Cerebellar nuclear complex (tissue), 1 donor: ENCODE results near the gene PIK3R2.
A peak's percentile ranks its signal among the peaks of the same experiment; 100 is the strongest.

Experiments
- DNase-seq, 2 experiments: peaks; one replicate each; lab custom pipeline; 2025; lab: John Stamatoyannopoulos, UW

The PIK3R2 gene

GRCh38 chr19:18123819-18124218, 29.1 kb upstream of the PIK3R2 start:
- no peak for DNase-seq

GRCh38 chr19:18126097-18126496, 26.9 kb upstream of the PIK3R2 start:
- no peak for DNase-seq

DNA sequence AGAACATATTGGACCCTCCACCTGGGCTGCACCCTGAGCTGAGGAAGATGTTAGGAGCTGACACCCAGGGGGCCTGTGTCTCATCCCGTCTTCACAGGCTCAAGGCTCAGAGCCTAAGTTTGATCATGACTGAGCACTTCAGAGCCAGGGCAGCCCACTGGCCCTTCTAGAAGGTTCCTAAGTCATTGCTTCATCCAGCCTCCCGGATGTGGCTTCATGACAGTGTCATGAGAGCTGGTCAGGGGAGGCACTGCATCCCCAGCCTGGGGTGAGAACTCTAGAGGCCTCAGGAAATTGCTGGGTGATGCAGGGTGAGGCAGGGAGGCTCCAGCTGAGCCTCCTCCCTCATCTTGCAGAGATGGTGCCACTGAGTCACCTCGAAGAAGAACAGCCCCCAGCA, 24.9 kb upstream of the PIK3R2 start:
- no peak for DNase-seq

DNA sequence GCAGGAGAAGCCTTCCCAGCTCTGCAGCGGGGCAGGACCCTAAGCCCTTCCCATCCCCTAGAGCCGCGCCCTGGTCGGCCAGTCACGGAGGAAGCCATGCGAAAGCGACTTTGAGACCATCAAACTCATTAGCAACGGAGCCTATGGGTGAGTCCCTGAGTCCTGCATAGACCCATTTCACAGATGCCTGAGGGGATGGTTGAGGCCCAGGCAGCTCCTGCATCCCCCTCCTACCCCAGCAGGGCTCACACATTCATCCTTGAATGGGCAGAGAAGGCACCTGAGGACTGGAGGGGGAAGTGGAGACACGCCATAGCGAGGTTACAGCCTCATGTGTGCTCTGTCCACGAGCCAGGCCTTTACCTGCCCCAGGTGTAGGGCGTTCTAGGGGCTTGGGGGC, 24.2 kb upstream of the PIK3R2 start:
- no peak for DNase-seq

DNA sequence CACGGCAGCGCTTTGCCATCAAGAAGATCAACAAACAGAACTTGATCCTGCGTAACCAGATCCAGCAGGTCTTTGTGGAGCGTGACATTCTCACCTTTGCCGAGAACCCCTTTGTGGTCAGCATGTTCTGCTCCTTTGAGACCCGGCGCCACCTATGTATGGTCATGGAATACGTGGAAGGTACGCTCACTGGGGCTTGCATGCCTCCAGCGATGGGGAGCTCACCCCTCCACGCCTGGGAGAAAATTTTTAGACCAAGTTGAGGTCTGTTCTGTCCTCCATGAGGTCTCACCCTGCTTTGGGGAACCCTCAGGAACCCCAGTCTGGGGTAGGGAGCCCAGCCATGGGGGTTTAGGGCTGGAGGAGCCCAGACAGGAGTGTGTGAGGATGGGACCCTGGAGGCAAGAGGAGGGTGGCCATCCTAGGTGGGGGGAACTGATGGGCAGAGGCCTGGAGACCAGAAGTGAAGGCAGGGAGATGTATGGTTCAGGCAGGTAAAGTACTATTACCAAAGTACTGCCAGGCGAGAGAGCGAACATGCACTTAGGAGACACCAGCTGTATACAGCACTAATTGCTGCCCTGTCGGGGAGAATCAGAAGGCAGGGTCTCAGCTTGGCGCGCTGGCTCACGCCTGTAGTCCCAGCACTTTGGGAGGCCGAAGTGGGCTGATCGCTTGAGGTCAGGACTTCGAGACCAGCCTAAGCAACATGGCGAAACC, 22.3 kb upstream of the PIK3R2 start:
- DNase-seq, result no peak

DNA sequence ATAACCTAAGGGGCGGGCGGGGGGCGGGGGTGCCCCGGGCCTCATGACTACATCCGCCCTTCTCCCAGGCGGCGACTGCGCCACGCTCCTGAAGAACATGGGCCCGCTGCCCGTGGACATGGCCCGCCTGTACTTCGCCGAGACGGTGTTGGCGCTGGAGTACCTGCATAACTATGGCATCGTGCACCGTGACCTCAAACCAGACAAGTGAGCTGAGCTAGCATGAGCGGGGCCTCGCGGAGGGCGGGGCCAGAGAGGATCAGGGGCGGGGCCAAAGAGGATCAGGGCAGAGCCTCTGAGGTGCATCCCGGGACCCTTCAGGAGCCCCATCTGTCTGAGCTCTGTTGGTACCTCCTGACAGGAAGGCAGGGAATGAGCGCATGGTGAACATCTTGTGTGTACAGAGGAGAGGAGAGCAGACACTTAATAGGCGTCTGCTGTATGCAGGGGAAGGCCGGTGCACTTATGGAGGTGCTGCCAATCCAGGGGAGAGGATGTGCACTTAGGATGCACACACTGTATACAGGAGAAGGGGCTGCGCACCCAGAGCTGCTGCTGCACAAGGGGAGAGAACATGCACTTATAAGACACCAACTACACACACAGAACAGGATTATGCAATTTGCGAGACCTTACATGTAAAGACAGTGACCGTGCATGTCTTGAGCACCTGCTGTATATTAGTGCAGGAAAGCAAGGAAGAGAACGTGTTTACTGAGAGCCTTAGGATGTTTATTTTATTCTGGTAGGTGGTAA, 20.9 kb upstream of the PIK3R2 start:
- DNase-seq, result no peak

GRCh38 chr19:18135712-18136584, 17.0 kb upstream of the PIK3R2 start:
- no peak for DNase-seq

DNA sequence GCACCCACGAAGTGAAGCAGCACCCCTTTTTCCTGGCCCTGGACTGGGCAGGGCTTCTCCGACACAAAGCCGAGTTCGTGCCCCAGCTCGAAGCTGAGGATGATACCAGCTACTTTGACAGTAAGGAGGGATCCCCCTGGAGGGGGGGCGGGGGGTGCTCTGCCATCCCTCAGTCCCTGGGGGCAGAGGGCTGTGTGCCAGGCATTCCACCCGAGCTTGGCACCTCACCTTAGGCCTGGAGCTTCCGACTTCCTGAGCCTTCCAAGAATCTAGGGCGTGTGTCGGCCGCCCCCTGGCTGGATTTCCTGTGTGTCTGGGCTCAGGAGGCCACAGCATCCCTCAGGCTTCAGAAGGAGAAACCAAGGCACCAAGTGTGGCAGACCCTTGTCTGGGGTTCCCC, 15.7 kb upstream of the PIK3R2 start:
- no peak for DNase-seq

- DNase-seq, result no peak
These were observed 15.2 kb upstream of the PIK3R2 start for GRCh38 chr19:18137657-18138339.

DNA sequence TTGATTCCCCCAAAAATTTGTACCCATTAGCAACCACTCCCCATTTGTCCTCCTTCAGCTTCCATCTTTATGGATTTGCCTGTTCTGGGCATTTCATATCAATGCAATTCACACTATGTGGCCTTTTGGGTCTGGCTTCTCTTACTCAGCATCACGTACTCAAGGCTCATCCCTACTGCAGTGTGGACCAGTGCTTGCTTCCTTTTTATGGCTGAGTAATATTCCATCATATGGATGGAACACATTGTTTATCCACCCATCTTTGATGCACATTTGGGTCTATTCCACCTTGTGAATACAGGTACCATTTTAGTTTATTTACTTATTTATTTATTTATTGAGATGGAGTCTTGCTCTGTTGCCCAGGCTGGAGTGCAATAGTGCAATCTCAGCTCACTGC, 12.5 kb upstream of the PIK3R2 start:
- DNase-seq, result no peak

DNA sequence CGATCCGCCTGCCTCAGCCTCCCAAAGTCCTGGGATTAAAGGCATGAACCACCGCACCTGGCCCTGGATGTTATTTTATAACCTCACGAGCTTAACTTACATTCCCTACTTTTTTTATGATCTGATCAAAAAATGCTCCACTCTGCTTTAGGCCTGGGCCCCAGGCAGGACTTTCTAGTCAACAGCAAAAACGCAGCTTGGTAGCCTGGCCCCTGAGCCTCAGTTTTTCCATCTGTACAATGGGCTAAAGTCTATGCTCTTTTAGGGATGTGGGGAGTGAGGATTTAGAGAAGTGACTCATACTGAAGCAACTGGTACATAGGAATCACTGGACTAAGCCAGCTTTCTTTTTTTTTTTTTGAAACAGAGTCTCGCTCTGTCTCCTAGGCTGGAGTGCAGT, 11.9 kb upstream of the PIK3R2 start:
- DNase-seq, result no peak

GRCh38 chr19:18143902-18144301, 9.1 kb upstream of the PIK3R2 start:
- DNase-seq, result no peak

GRCh38 chr19:18144361-18144760, 8.6 kb upstream of the PIK3R2 start:
- no peak for DNase-seq

GRCh38 chr19:18144906-18145305, 8.1 kb upstream of the PIK3R2 start:
- DNase-seq, result no peak

DNA sequence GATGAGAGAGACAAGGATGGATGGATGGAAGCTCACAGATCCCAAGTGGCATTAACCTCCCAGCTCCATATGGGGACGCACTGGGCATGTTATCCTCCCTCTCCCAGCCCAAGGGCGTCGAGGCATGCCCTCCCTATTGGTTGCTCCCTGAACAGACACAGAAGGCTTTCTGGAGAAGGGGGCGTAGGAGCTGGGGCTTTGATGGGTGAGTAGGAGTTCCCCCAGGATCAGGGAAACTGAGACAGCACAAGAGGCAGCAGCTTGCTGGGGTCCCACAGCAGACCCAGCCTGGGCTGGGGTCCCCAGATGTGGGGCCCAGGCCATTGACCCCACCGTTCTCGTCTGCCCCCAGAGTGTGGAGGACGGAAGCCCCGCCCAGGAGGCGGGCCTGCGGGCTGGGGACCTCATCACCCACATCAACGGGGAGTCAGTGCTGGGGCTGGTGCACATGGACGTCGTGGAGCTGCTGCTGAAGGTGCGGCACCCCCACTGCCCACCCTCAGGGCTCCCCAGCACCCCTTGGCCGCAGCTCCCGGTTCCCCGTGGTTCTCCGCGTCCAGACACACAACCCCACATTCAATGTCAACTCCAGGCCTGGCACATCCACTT, 7.5 kb upstream of the PIK3R2 start:
- DNase-seq, result no peak

DNA sequence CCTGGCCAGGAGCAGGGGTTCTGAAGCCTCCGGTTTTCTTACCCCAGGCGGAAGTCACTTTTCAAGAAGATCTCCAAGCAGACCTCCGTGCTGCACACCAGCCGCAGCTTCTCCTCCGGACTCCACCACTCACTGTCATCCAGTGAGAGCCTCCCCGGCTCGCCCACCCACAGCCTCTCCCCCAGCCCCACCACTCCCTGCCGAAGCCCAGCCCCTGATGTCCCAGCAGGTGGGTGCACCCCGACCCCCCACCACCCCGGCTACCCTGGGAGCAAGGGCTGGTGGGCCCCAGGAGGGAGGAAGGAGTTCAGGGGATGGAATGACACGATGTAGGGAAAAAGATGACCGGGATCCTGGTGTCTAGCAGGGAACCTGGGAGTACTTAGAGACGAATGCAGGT, 5.6 kb upstream of the PIK3R2 start:
- DNase-seq, result no peak

DNA sequence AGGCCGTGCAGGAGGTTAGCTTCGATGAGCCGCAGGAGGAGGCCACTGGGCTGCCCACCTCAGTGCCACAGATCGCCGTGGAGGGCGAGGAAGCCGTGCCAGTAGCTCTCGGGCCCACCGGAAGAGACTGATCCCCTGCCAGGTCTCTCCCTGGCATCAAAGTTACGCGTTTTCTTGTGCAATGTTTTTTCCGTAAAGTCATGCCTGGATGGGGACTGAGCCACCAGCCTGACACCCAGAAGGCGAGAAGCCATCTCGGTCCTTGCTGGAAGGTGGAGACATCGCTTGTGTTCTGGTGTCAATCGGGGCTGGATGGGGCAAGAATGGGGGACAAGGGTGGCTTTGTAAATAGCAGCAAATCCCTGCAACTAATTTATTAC, 3.4 kb upstream of the PIK3R2 start:
- no peak for DNase-seq

DNA sequence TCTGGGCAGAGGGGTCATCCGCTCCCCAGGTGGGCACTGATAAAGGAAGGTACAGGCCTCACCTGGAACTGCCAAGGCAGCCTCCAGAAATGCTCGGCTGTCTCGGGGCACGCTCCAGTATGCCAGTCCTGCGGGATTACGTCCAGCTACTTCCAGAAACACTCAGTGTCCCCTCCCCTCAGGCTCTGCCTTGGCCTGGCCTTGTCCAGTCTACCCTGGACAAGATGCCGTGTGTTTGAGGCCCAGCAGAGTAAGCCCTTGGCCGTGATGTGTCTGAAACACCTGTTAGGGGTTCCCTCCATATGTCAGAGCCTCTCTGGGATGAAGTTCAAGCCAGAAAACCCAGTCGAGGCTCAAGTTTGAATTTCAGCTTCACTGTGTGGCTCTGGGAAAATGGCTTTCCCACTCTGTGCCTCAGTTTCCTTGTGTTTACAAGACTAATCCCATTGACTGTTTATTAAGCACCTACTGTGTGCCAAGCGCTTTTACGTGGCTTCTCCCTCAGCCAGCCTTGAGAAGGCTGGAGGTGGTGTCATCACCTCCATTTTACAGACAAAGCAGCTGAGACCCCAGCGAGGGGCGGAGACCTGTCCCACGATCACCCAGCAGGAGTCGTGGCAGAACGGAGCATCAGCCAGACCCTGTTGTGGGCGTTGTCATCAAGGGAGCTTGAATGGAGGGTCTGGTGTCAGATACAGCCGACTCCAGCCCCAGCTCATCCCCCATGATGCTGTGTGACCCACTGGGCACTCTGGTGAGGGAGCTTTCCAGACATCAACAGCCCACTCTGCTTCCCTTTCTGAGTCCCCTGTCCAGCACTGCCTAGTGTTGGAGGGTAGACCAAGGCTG, 2.0 kb upstream of the PIK3R2 start:
- peak in 1 of 2 experiments; percentile 52 for DNase-seq

GRCh38 chr19:18152442-18152816, 534 bp upstream of the PIK3R2 start:
- peak in 1 of 2 experiments; percentile 82 for DNase-seq

DNA sequence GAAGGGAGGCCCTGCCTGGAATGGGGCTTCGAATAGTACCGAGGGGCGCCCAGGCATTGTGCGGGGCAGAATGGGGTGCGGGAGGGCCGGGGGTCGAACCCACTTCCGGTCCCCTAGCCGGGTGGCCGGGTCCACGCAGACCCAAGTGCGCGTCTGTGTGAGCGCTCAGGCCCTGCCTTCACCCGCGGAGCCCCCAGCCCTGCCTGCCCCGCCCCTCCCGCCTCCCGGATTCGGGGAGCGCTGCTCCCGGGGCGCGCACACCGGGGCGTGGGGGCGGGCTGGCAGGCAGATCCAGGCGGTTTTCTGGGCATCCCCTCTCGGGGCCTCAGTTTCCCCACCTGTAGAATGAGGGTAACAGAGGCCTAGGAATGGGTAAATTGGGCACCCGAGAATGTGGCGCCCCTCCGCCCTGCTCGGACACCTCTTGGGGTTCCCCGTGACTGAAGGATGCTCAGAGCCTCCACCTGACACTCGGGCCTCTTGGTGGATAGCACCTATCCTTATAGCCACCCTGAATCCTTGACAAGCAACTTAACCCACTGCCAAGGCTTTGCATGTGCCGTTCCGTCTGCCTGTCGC, 682 bp downstream of the PIK3R2 start:
- DNase-seq, result no peak
